ENCODE data around the gene RMI1. TPM values are rescaled to one million over a fixed set of nuclear protein-coding genes. Genes with fewer than 3 reads are reported as not detected.
A peak's percentile ranks its signal among the peaks of the same experiment; 100 is the strongest.

The RMI1 gene
- total and polyA plus RNA-seq, 10 of the 15 experiments (the other 5 are each of a cell fraction or from before 2014, with no cell fraction given), result 3.6 to 34.1 (median 16.1) TPM

GRCh38 chr9:84003246-84003645 lies 22.6 kb downstream of the RMI1 start:
- H3K79me2 ChIP-seq (ENCODE audit: control insufficient read depth, insufficient read depth, low read length), result no peaks in the 10 kb centered on the region; the same call in 1 of the 2 replicates
- in situ Hi-C loops (cut with MboI), result no loop called here
- no peak for FAIRE-seq
- no peaks in the 10 kb centered on the region for H4K20me1 ChIP-seq (ENCODE audit: control insufficient read depth, insufficient read depth)
- no peak overlapping the region for H3K27ac ChIP-seq (ENCODE audit: control insufficient read depth, insufficient read depth)
- peak; percentile 54 for ATAC-seq
- intact Hi-C loops (cut with micrococcal nuclease; ENCODE audit: unreplicated experiment), result no loop called here
- ChIA-PET CTCF (interaction anchor here (1.0 to 1.5 kb wide), 4 partner anchors 20 to 313 kb away, joined by 3 read pairs; partner anchors contain the start of gene HNRNPK), SMC1A (ENCODE audit: uncharacterized antibody, unreplicated experiment) (interaction anchor here (0.8 to 1.6 kb wide), 3 partner anchors 9 to 263 kb away, joined by 3 to 5 read pairs (median 4); no protein-coding TSS in a partner anchor), RAD21 (ENCODE audit: unreplicated experiment) (interaction anchor here (0.7 to 1.1 kb wide), 2 partner anchors 23 to 441 kb away, joined by 4 to 5 read pairs; partner anchors contain the start of genes HNRNPK and RMI1), POLR2A (interaction anchor here (0.7 to 1.6 kb wide), 3 partner anchors 20 to 25 kb away, joined by 3 to 12 read pairs (median 4); partner anchors contain the start of genes HNRNPK and RMI1)
- no peak overlapping the region for H2AFZ ChIP-seq (ENCODE audit: control insufficient read depth, low read depth, low read length)
- peaks cover 3% of the 10 kb centered on the region; the same call in 1 of the 2 replicates for H3K4me1 ChIP-seq (ENCODE audit: control insufficient read depth, insufficient read depth, low read length)
- TF ChIP-seq SKIL (IDR thresholded peaks at IDR 0.05; ENCODE audit: low read depth, poor library complexity, severe bottlenecking), result no peak
- no peak for TF ChIP-seq BMI1 (IDR thresholded peaks at IDR 0.05; ENCODE audit: borderline replicate concordance)
- peaks cover 0 to 2% of the 10 kb centered on the region in 2 experiments; a peak in 2 of 4 replicates for H3K36me3 ChIP-seq (ENCODE audit: control insufficient read depth in 2 of 2, insufficient read depth in 2 of 2, low read length in 1 of 2)
- no peaks in the 10 kb centered on the region for H3K9me3 ChIP-seq (replicated peaks; ENCODE audit: control insufficient read depth, insufficient read depth, low read length)
- H3K4me3 ChIP-seq, result no peak overlapping the region
- DNase-seq (ENCODE audit: low read depth, low spot score), result no peak
- WGBS (ENCODE audit: insufficient coverage, insufficient replicate concordance, low lambda C conversion rate, missing lambda C conversion rate), result 98% methylated on average over 3 of the region's 3 CpGs
- H3K4me2 ChIP-seq (ENCODE audit: control insufficient read depth, insufficient read depth), result no peak overlapping the region
- BruUV-seq (replicated peaks), result no TSS peak
- H3K27me3 ChIP-seq (replicated peaks in 1 of 2; ENCODE audit: control insufficient read depth in 2 of 2, insufficient read depth in 2 of 2, low read length in 1 of 2), result no peaks in the 10 kb centered on the region
- no peak overlapping the region for H3K9ac ChIP-seq (ENCODE audit: control insufficient read depth, insufficient read depth, low read length)

- Histone ChIP-seq H3K27me3 (replicated peaks in 1 of 2; ENCODE audit: control insufficient read depth in 2 of 2, insufficient read depth in 2 of 2, low read length in 1 of 2) (no peaks in the 10 kb centered on the region), H4K20me1 (ENCODE audit: control insufficient read depth, insufficient read depth) (no peaks in the 10 kb centered on the region), H2AFZ (ENCODE audit: control insufficient read depth, low read depth, low read length) (no peak overlapping the region), H3K4me1 (ENCODE audit: control insufficient read depth, insufficient read depth, low read length) (peaks cover under 1% of the 10 kb centered on the region; the same call in 1 of the 2 replicates), H3K36me3 (ENCODE audit: control insufficient read depth in 2 of 2, insufficient read depth in 2 of 2, low read length in 1 of 2) (no peaks in the 10 kb centered on the region), H3K27ac (ENCODE audit: control insufficient read depth, insufficient read depth) (no peak overlapping the region), H3K79me2 (ENCODE audit: control insufficient read depth, insufficient read depth, low read length) (no peaks in the 10 kb centered on the region), H3K9me3 (replicated peaks; ENCODE audit: control insufficient read depth, insufficient read depth, low read length) (no peaks in the 10 kb centered on the region), H3K9ac (ENCODE audit: control insufficient read depth, insufficient read depth, low read length) (no peak overlapping the region), H3K4me3 (no peak overlapping the region), H3K4me2 (ENCODE audit: control insufficient read depth, insufficient read depth) (no peak overlapping the region)
- intact Hi-C loops (cut with micrococcal nuclease; ENCODE audit: unreplicated experiment) (no loop called here), in situ Hi-C loops (cut with MboI) (no loop called here)
- ChIA-PET POLR2A (no interaction called here), CTCF (interaction anchor here (0.6 kb wide), 1 partner anchor 99 kb away, joined by 3 read pairs; no protein-coding TSS in a partner anchor), RAD21 (ENCODE audit: unreplicated experiment) (no interaction called here), SMC1A (ENCODE audit: uncharacterized antibody, unreplicated experiment) (no interaction called here)
- no TSS peak for BruUV-seq (replicated peaks)
- 78% methylated on average over 2 of the region's 2 CpGs for WGBS (ENCODE audit: insufficient coverage, insufficient replicate concordance, low lambda C conversion rate, missing lambda C conversion rate)
- TF ChIP-seq RAD51 (IDR thresholded peaks at IDR 0.05) (no peak), ZNF24 (IDR thresholded peaks at IDR 0.05) (no peak), CREM (IDR thresholded peaks at IDR 0.05; ENCODE audit: low read depth) (no peak), GABPA (IDR thresholded peaks at IDR 0.05; ENCODE audit: low read depth) (no peak), CBX3 (IDR thresholded peaks at IDR 0.05; ENCODE audit: borderline replicate concordance, low read depth) (no peak), CBX5 (IDR thresholded peaks at IDR 0.05; ENCODE audit: low read depth) (peak; percentile 73; the same call in 1 of the 2 replicates), BRCA1 (IDR thresholded peaks at IDR 0.05; ENCODE audit: low read depth, low read length) (no peak), ZBTB40 (IDR thresholded peaks at IDR 0.05; ENCODE audit: borderline replicate concordance) (no peak)
- no peak for FAIRE-seq
- no peak for ATAC-seq
- DNase-seq (ENCODE audit: low read depth, low spot score), result no peak
Observed at GRCh38 chr9:84007662-84008061, 27.1 kb downstream of the RMI1 start.
